ENCODE data around the gene SNX2. TPM values are rescaled to one million over a fixed set of nuclear protein-coding genes. Genes with fewer than 3 reads are reported as not detected.

Gene SNX2
- total RNA-seq, 2 experiments from 2014 or later, result 46.0 to 46.5 TPM

DNA sequence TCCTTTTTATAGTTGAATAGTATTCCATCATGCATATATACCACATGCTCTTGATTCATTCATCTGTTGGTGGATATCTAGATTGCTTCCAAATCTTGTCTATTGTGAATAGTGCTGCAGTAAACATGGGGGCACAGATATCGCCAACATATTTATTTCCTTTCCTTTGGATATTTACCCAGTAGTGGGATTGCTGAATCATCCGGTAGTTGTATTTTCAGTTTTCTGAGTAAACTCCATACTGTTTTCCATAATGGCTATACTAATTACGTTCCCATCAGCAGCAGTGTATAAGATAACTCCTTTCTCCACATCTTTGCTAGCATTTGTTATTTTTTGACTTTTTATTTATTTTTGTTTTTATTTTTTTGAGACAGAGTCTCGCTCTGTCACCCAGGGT, 3.3 kb downstream of the SNX2 start:
- Histone ChIP-seq H3K9me3 (ENCODE audit: control insufficient read depth in 1 of 2, insufficient read depth in 1 of 2, low read length in 2 of 2) (no peaks in the 10 kb centered on the region), H3K27ac (ENCODE audit: low read depth in 1 of 2, low read length in 2 of 2) (no peak overlapping the region), H3K4me1 (ENCODE audit: insufficient read depth, low read length) (peaks cover 7% of the 10 kb centered on the region), H3K27me3 (ENCODE audit: control insufficient read depth in 1 of 2, insufficient read depth in 2 of 2, low read length in 2 of 2) (no peaks in the 10 kb centered on the region), H3K4me3 (ENCODE audit: low read length) (no peak overlapping the region), H3K36me3 (ENCODE audit: insufficient read depth, low read length) (no peaks in the 10 kb centered on the region)
- Mint-ChIP-seq H3K27me3 (no peaks in the 10 kb centered on the region), H3K27ac (peak overlapping the region; percentile 56), H3K4me1 (ENCODE audit: low read depth) (peaks cover 82% of the 10 kb centered on the region), H3K36me3 (ENCODE audit: low read depth) (peaks cover 41% of the 10 kb centered on the region), H3K9me3 (no peaks in the 10 kb centered on the region), H3K4me3 (peak overlapping the region; percentile 78)
- ATAC-seq (ENCODE audit: poor library complexity) (no peak), DNase-seq (no peak)
- CTCF ChIA-PET, result interaction anchor here (0.5 kb wide), 1 partner anchor 647 kb away, joined by 4 read pairs; no protein-coding TSS in a partner anchor
- TF ChIP-seq, protein P1, sequence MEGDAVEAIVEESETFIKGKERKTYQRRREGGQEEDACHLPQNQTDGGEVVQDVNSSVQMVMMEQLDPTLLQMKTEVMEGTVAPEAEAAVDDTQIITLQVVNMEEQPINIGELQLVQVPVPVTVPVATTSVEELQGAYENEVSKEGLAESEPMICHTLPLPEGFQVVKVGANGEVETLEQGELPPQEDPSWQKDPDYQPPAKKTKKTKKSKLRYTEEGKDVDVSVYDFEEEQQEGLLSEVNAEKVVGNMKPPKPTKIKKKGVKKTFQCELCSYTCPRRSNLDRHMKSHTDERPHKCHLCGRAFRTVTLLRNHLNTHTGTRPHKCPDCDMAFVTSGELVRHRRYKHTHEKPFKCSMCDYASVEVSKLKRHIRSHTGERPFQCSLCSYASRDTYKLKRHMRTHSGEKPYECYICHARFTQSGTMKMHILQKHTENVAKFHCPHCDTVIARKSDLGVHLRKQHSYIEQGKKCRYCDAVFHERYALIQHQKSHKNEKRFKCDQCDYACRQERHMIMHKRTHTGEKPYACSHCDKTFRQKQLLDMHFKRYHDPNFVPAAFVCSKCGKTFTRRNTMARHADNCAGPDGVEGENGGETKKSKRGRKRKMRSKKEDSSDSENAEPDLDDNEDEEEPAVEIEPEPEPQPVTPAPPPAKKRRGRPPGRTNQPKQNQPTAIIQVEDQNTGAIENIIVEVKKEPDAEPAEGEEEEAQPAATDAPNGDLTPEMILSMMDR (IDR thresholded peaks at IDR 0.05), result no peak
- intact Hi-C loops (cut with DNase I, micrococcal nuclease), result loop anchor here in 1 of 2 experiments (10.0 kb wide), 1 partner anchor 67 kb away; the partner anchor contains the start of gene SNX24
- POLR2A ChIA-PET, result interaction anchor here (0.8 kb wide), 1 partner anchor 66 kb away, joined by 3 read pairs; no protein-coding TSS in a partner anchor

DNA sequence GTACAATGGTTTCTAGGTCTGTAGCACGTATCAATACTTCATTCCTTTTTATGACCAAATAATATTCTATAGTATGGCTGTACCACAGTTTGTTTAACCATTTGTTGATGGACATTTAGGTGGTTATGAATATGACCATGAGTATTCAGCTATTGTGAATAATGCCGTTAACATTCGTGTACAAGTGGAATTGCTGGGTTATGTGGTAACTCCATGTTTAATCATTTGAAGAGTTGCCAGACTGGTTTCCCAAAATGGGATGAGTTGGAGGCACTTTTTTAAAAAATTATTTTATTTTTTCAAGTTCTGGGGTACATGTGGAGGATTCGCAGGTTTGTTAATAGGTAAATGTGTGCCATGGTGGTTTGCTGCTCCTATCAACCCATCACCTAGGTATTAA, 4.6 kb downstream of the SNX2 start:
- Histone ChIP-seq H3K27me3 (ENCODE audit: control insufficient read depth in 1 of 2, insufficient read depth in 2 of 2, low read length in 2 of 2) (no peaks in the 10 kb centered on the region), H3K4me3 (ENCODE audit: low read length) (no peak overlapping the region), H3K27ac (ENCODE audit: low read depth in 1 of 2, low read length in 2 of 2) (no peak overlapping the region), H3K9me3 (ENCODE audit: control insufficient read depth in 1 of 2, insufficient read depth in 1 of 2, low read length in 2 of 2) (no peaks in the 10 kb centered on the region), H3K36me3 (ENCODE audit: insufficient read depth, low read length) (no peaks in the 10 kb centered on the region), H3K4me1 (ENCODE audit: insufficient read depth, low read length) (peaks cover 5% of the 10 kb centered on the region)
- CTCF ChIA-PET, result no interaction called here
- Mint-ChIP-seq H3K4me3 (peak overlapping the region; percentile 72), H3K27ac (no peak overlapping the region), H3K9me3 (no peaks in the 10 kb centered on the region), H3K36me3 (ENCODE audit: low read depth) (peaks cover 51% of the 10 kb centered on the region), H3K27me3 (no peaks in the 10 kb centered on the region), H3K4me1 (ENCODE audit: low read depth) (peaks cover 85% of the 10 kb centered on the region)
- intact Hi-C loops (cut with DNase I, micrococcal nuclease), result loop anchor here in 1 of 2 experiments (10.0 kb wide), 1 partner anchor 65 kb away; the partner anchor contains the start of gene SNX24
- ATAC-seq (ENCODE audit: poor library complexity) (no peak), DNase-seq (no peak)
- TF ChIP-seq, protein P1 (IDR thresholded peaks at IDR 0.05), result no peak
- POLR2A ChIA-PET, result no interaction called here

DNA sequence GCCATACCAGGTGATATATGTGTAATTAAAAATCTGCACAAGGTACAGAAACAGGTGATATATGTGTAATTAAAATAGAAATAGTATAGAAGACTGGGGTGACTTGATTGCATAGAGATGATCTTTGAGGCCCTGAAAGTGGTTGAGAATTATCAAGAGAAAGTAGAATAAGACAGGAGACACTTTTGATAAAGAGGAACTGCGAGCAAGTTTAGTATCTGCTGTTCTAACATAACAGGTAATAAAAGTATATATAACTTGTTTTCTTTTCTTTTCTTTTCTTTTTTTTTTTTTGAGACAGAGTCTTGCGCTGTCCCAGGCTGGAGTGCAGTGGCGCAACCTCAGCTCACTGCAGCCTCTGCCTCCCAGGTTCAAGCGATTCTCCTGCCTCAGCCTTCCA, 5.4 kb downstream of the SNX2 start:
- H3K4me3 Mint-ChIP-seq, result no peak overlapping the region
- peaks cover 83% of the 10 kb centered on the region for H3K4me1 Mint-ChIP-seq (ENCODE audit: low read depth)
- ChIA-PET CTCF (no interaction called here), POLR2A (no interaction called here)
- Histone ChIP-seq H3K4me1 (ENCODE audit: insufficient read depth, low read length) (peaks cover 3% of the 10 kb centered on the region), H3K4me3 (ENCODE audit: low read length) (no peak overlapping the region), H3K9me3 (ENCODE audit: control insufficient read depth in 1 of 2, insufficient read depth in 1 of 2, low read length in 2 of 2) (peaks cover 0 to 2% of the 10 kb centered on the region in 2 experiments), H3K36me3 (ENCODE audit: insufficient read depth, low read length) (no peaks in the 10 kb centered on the region), H3K27ac (ENCODE audit: low read depth in 1 of 2, low read length in 2 of 2) (no peak overlapping the region), H3K27me3 (ENCODE audit: control insufficient read depth in 1 of 2, insufficient read depth in 2 of 2, low read length in 2 of 2) (no peaks in the 10 kb centered on the region)
- no peaks in the 10 kb centered on the region for H3K27me3 Mint-ChIP-seq
- intact Hi-C loops (cut with DNase I, micrococcal nuclease), result no loop called here
- H3K36me3 Mint-ChIP-seq (ENCODE audit: low read depth), result peaks cover 56% of the 10 kb centered on the region
- DNase-seq (no peak), ATAC-seq (ENCODE audit: poor library complexity) (no peak)
- H3K9me3 Mint-ChIP-seq, result no peaks in the 10 kb centered on the region
- no peak overlapping the region for H3K27ac Mint-ChIP-seq
- TF ChIP-seq, protein P1 (IDR thresholded peaks at IDR 0.05), result no peak

Measured in CD4-positive, alpha-beta T cell (primary cell).